ENCODE measurements around the gene ACSF2. TPM values are rescaled to one million over a fixed set of nuclear protein-coding genes. Genes with fewer than 3 reads are reported as not detected.

The ACSF2 gene
- total and polyA plus RNA-seq, 2 of the 13 experiments (the other 11 are each of a cell fraction or from before 2014, with no cell fraction given) = 87.3 to 109 TPM

GRCh38 chr17:50425682-50426471, at the start of gene ACSF2 (continued):
- TF ChIP-seq, protein P1, sequence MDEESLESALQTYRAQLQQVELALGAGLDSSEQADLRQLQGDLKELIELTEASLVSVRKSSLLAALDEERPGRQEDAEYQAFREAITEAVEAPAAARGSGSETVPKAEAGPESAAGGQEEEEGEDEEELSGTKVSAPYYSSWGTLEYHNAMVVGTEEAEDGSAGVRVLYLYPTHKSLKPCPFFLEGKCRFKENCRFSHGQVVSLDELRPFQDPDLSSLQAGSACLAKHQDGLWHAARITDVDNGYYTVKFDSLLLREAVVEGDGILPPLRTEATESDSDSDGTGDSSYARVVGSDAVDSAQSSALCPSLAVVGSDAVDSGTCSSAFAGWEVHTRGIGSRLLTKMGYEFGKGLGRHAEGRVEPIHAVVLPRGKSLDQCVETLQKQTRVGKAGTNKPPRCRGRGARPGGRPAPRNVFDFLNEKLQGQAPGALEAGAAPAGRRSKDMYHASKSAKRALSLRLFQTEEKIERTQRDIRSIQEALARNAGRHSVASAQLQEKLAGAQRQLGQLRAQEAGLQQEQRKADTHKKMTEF (CRISPR knock-in tag; IDR thresholded peaks at IDR 0.05) = peak; percentile 64; the same call in 1 of the 2 replicates
- peak; percentile 23; the same call in 1 of the 2 replicates for TF ChIP-seq MAZ (IDR thresholded peaks at IDR 0.05; ENCODE audit: borderline replicate concordance, low read depth, low read length)
- TF ChIP-seq MAZ (CRISPR knock-in tag; IDR thresholded peaks at IDR 0.05; ENCODE audit: low read depth) = peak; percentile 9; the same call in 1 of the 2 replicates
- TF ChIP-seq YEATS4 (CRISPR knock-in tag; IDR thresholded peaks at IDR 0.05; ENCODE audit: borderline replicate concordance) = peak; percentile 32; the same call in 1 of the 2 replicates
- peak; percentile 67; the same call in 1 of the 2 replicates for TF ChIP-seq ZNF350 (CRISPR knock-in tag; IDR thresholded peaks at IDR 0.05; ENCODE audit: borderline replicate concordance, low read depth)
- 0 out of 2 replicates have a peak, but pooled peaks have one; percentile 54 for TF ChIP-seq ZNF607 (CRISPR knock-in tag; IDR thresholded peaks at IDR 0.05; ENCODE audit: borderline replicate concordance)
- TF ChIP-seq MED13 (CRISPR knock-in tag; IDR thresholded peaks at IDR 0.05) = no peak
- peak; percentile 61; the same call in 1 of the 2 replicates for TF ChIP-seq ATF7-NPFF (CRISPR knock-in tag; IDR thresholded peaks at IDR 0.05; ENCODE audit: low read depth)
- TF ChIP-seq TGIF2 (CRISPR knock-in tag; IDR thresholded peaks at IDR 0.05) = 0 out of 2 replicates have a peak, but pooled peaks have one; percentile 9
- peak; percentile 51; the same call in 1 of the 2 replicates for TF ChIP-seq ZFY (CRISPR knock-in tag; IDR thresholded peaks at IDR 0.05)
- peak; percentile 32; the same call in 1 of the 2 replicates for TF ChIP-seq ZNF639 (CRISPR knock-in tag; conservative IDR thresholded peaks at IDR 0.05)
- peak; percentile 47; the same call in 1 of the 2 replicates for TF ChIP-seq ZSCAN25 (CRISPR knock-in tag; IDR thresholded peaks at IDR 0.05)
- 0 out of 2 replicates have a peak, but pooled peaks have one; percentile 31 for TF ChIP-seq STAT5B (CRISPR knock-in tag; IDR thresholded peaks at IDR 0.05)
- TF ChIP-seq ARID4A (CRISPR knock-in tag; IDR thresholded peaks at IDR 0.05; ENCODE audit: borderline replicate concordance) = peak; percentile 34; the same call in 1 of the 2 replicates
- peak; percentile 40; the same call in 1 of the 2 replicates for TF ChIP-seq ZMYM4 (CRISPR knock-in tag; IDR thresholded peaks at IDR 0.05)
- TF ChIP-seq ZNF160 (CRISPR knock-in tag; IDR thresholded peaks at IDR 0.05) = no peak
- TF ChIP-seq FOXK2 (IDR thresholded peaks at IDR 0.05) = no peak
- 0 out of 2 replicates have a peak, but pooled peaks have one; percentile 21 for TF ChIP-seq TEF (CRISPR knock-in tag; IDR thresholded peaks at IDR 0.05)
- TF ChIP-seq ZNF101 (CRISPR knock-in tag; IDR thresholded peaks at IDR 0.05; ENCODE audit: borderline replicate concordance, low read depth) = no peak
- TF ChIP-seq RCOR2 (CRISPR knock-in tag; IDR thresholded peaks at IDR 0.05) = no peak

Data from HepG2 (cell line).